ENCODE results near the gene TRAF7.
A peak's percentile ranks its signal among the peaks of the same experiment; 100 is the strongest.

TRAF7 gene

GRCh38 chr16:2194852-2195321 is 39.3 kb downstream of the TRAF7 start:
- Histone ChIP-seq H3K27me3 (ENCODE audit: control insufficient read depth, insufficient read depth, low read length) (no peaks in the 10 kb centered on the region), H2AFZ (peak overlapping the region; percentile 76), H3K27ac (no peak overlapping the region), H3K9me3 (ENCODE audit: control insufficient read depth, low read length) (no peaks in the 10 kb centered on the region), H3K79me2 (peaks cover 2% of the 10 kb centered on the region), H3K36me3 (ENCODE audit: control insufficient read depth, insufficient read depth, low read length) (no peaks in the 10 kb centered on the region), H3K4me3 (ENCODE audit: low read depth, low read length) (peak overlapping the region; percentile 53), H3K4me2 (ENCODE audit: low read length) (peak overlapping the region; percentile 82), H3K9ac (no peak overlapping the region), H3K4me1 (peaks cover 7% of the 10 kb centered on the region)
- TF ChIP-seq, protein P1, sequence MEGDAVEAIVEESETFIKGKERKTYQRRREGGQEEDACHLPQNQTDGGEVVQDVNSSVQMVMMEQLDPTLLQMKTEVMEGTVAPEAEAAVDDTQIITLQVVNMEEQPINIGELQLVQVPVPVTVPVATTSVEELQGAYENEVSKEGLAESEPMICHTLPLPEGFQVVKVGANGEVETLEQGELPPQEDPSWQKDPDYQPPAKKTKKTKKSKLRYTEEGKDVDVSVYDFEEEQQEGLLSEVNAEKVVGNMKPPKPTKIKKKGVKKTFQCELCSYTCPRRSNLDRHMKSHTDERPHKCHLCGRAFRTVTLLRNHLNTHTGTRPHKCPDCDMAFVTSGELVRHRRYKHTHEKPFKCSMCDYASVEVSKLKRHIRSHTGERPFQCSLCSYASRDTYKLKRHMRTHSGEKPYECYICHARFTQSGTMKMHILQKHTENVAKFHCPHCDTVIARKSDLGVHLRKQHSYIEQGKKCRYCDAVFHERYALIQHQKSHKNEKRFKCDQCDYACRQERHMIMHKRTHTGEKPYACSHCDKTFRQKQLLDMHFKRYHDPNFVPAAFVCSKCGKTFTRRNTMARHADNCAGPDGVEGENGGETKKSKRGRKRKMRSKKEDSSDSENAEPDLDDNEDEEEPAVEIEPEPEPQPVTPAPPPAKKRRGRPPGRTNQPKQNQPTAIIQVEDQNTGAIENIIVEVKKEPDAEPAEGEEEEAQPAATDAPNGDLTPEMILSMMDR (IDR thresholded peaks at IDR 0.05): peak; percentile 44

DNA sequence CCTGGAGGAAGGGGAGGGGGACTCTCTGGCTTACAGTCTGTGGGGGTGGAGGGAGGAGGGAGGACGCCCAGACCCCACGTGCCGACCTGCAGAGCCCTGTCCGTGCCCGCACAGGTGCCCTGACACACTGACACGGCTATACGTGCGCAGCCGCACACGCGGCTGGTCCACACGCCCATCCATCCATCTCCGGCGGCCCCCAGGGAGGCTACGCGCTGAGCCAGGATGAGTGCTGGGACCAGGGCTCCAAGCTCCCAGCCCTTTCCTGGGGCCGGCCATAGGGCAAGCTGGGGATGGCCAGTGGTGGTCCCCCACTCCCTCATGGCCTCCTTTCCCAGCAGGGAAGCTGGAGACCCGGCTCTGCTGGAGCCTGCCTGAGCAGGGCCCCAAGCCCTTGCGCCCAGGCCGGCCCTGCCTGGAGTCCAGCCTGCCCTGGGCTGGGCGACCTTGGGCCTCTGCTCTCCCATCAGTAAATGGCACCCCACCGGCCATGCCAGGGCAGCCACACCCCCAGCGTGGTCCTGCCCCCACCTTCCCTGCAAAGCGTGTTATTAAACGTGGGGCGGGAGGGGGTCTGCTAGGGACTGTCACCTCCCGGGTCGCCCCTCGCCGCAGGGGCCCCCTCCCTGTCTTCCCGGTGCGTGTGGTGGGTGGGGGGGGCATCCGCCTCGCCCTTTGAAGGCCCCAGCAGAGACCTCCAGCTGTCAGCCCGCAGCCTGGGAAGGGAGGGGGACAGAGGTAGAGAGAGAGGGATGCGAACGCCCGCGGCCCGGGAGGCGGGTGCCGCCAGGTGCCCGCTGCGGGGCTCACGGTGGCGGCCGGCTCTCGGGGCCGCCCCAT is 40.0 kb downstream of the TRAF7 start:
- H2AFZ ChIP-seq: peak overlapping the region; percentile 76
- H3K27me3 ChIP-seq (ENCODE audit: control insufficient read depth, insufficient read depth, low read length): no peaks in the 10 kb centered on the region
- H3K27ac ChIP-seq: no peak overlapping the region
- H3K4me3 ChIP-seq (ENCODE audit: low read depth, low read length): peak overlapping the region; percentile 53
- H3K79me2 ChIP-seq: peaks cover 2% of the 10 kb centered on the region
- peak overlapping the region; percentile 82 for H3K4me2 ChIP-seq (ENCODE audit: low read length)
- no peaks in the 10 kb centered on the region for H3K9me3 ChIP-seq (ENCODE audit: control insufficient read depth, low read length)
- H3K9ac ChIP-seq: no peak overlapping the region
- H3K4me1 ChIP-seq: peaks cover 7% of the 10 kb centered on the region
- no peaks in the 10 kb centered on the region for H3K36me3 ChIP-seq (ENCODE audit: control insufficient read depth, insufficient read depth, low read length)
- TF ChIP-seq, protein P1 (IDR thresholded peaks at IDR 0.05): no peak

DNA sequence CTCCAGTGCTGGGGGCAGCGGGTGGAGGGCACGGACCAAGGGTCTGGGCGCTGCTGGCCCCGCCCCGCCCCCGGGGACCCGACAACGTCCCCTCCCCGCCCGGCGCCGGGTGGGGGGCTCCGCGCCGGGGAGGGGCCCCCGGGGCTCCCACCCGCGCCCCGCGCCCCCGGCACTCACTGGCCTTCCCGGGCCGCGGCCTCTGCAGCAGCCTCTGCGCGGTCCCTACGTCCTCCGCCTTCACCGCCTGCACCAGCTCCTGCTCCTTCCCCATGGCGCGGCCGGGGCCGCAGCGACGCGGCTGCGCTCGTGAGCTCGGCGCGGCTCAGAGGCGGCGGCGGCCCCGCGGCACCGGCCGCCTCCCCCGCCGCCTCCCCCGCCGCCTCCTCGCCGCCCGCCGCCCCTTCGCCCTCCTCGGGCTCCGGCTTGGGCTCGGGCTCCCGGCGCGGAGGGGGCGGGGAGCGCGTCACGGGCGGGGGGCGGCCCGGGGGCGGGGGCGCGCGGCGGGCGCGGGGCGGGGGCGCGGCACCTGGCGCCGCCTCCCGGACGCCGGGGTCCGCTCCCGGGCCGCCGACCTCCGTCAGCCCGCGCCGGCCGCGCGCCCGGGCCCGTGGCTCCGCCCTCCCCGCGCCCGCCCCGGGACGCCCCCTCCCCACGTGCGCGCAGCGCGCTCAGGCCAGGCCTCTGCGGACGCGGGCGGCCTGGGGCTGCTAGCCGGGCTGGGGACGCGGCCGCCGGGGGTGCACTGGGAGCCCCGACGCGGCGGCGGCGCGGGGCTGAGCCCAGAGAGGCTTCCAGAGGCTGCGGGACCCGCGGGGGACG is 40.8 kb downstream of the TRAF7 start, which contains the start of gene CASKIN1:
TSS of gene CASKIN1 (minus strand) at position 444 of the 819 bp plus-strand sequence. CDS start at position 271, 173 bp downstream.
- Histone ChIP-seq H3K4me1 (peaks cover 7% of the 10 kb centered on the region), H3K9ac (no peak within 1 kb of the TSS), H3K36me3 (ENCODE audit: control insufficient read depth, insufficient read depth, low read length) (no peaks in the 10 kb centered on the region), H2AFZ (peak within 1 kb of the TSS; percentile 76), H3K4me3 (ENCODE audit: low read depth, low read length) (peak within 1 kb of the TSS; percentile 53), H3K27me3 (ENCODE audit: control insufficient read depth, insufficient read depth, low read length) (no peaks in the 10 kb centered on the region), H3K27ac (no peak within 1 kb of the TSS), H3K9me3 (ENCODE audit: control insufficient read depth, low read length) (no peaks in the 10 kb centered on the region), H3K79me2 (peaks cover 2% of the 10 kb centered on the region), H3K4me2 (ENCODE audit: low read length) (peak within 1 kb of the TSS; percentile 82)
- TF ChIP-seq, protein P1 (IDR thresholded peaks at IDR 0.05): no peak

- TF ChIP-seq, protein P1 (IDR thresholded peaks at IDR 0.05): no peak
- no peaks in the 10 kb centered on the region for H3K27me3 ChIP-seq (ENCODE audit: control insufficient read depth, insufficient read depth, low read length)
- no peak overlapping the region for H3K4me3 ChIP-seq (ENCODE audit: low read depth, low read length)
These were observed 41.5 kb downstream of the TRAF7 start for GRCh38 chr16:2196981-2197511.

More at GRCh38 chr16:2196981-2197511, 41.5 kb downstream of the TRAF7 start:
- H3K79me2 ChIP-seq: peaks cover 2% of the 10 kb centered on the region
- H3K36me3 ChIP-seq (ENCODE audit: control insufficient read depth, insufficient read depth, low read length): no peaks in the 10 kb centered on the region
- no peak overlapping the region for H3K27ac ChIP-seq
- no peaks in the 10 kb centered on the region for H3K9me3 ChIP-seq (ENCODE audit: control insufficient read depth, low read length)
- no peak overlapping the region for H3K9ac ChIP-seq
- H2AFZ ChIP-seq: peak overlapping the region; percentile 41
- H3K4me1 ChIP-seq: peaks cover 7% of the 10 kb centered on the region
- H3K4me2 ChIP-seq (ENCODE audit: low read length): peak overlapping the region; percentile 38
